AG10803 (cell line): ENCODE results near the gene METTL2B.
"Not testable (repeated sequence)": the region's sequence is repeated elsewhere in the genome, so short reads cannot be mapped to it uniquely, and the experiment has no call there.

Experiments used
- DNase-seq: peaks from one replicate; pipeline ENCODE4 v3.0.0; 2010; ENCODE audit warnings: low read depth
- H3K4me3 ChIP-seq: 2 replicates; pipeline ENCODE4 v1.5.1; 2011; ENCODE audit warnings: mild to moderate bottlenecking, low read length, control low read depth
- TF ChIP-seq, protein P1 (sequence below): conservative IDR thresholded peaks from 2 replicates; pipeline ENCODE4 v1.5.1; 2011; ENCODE audit warnings: mild to moderate bottlenecking, low read length, control low read depth, inconsistent platforms

Gene METTL2B

GRCh38 chr7:128532956-128533355 is 56.4 kb downstream of the METTL2B start:
- peak overlapping the region; percentile 44 for H3K4me3 ChIP-seq
- DNase-seq: not testable (repeated sequence)

DNA sequence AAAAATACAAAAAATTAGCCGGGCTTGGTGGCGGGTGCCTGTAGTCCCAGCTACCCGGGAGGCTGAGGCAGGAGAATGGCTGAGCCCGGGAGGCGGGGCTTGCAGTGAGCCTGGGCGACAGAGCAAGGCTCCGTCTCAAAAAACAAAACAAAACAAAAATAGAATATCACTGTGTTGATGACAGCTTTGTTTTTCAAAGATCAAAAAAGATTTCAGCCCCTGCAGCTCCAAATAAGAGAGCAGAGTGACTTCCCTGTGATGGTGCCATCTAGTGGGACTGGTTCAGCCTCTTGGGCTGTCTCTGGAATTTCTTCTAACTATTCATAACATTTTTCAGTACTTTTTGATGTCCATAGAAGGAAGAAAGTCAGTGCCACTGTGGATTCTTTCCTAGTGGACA is 60.9 kb downstream of the METTL2B start:
- TF ChIP-seq, protein P1, sequence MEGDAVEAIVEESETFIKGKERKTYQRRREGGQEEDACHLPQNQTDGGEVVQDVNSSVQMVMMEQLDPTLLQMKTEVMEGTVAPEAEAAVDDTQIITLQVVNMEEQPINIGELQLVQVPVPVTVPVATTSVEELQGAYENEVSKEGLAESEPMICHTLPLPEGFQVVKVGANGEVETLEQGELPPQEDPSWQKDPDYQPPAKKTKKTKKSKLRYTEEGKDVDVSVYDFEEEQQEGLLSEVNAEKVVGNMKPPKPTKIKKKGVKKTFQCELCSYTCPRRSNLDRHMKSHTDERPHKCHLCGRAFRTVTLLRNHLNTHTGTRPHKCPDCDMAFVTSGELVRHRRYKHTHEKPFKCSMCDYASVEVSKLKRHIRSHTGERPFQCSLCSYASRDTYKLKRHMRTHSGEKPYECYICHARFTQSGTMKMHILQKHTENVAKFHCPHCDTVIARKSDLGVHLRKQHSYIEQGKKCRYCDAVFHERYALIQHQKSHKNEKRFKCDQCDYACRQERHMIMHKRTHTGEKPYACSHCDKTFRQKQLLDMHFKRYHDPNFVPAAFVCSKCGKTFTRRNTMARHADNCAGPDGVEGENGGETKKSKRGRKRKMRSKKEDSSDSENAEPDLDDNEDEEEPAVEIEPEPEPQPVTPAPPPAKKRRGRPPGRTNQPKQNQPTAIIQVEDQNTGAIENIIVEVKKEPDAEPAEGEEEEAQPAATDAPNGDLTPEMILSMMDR: peak; percentile 44

DNA sequence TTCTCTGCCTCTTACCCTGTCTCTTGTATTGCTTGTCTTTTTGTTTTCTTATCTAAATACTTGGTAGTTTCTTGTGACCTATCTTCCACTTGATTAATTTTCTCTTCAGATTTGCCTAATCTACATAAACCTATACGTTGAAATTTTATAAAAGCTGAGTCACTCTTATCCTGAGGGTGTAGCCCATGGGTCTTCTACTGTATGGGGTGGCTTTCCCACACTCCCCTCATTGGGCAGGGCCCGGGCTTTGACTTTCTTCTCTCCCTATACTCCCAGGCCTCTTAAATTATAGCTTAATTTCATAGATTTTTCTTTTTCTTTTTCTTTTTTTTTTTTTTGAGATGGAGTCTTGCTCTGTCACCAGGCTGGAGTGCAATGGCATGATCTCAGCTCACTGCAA is 66.0 kb downstream of the METTL2B start:
- not testable (repeated sequence) for DNase-seq

More for the DNA sequence above, 60.9 kb downstream of the METTL2B start:
- DNase-seq: peak; percentile 41
- H3K4me3 ChIP-seq: not testable (repeated sequence)

DNA sequence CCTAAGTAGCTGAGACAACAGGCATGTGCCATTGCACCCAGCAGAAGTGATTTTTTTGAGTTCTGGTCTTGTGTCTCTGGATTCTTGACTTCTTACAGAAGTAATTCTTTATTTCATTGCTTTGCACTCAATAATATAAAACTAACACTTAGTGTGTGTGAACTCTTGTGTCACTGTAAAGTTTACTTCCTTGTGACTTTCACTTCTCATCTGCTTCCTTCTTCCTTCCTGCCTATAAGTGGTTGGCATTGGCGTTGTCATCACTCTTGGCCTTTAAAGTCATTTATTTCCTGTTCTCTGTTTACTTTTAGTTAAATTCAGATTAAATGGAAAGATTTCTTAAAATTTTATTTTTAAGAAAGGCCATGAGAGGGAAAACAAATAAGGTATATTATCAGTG is 66.8 kb downstream of the METTL2B start:
- H3K4me3 ChIP-seq, DNase-seq: not testable (repeated sequence)

More for the DNA sequence above, 66.0 kb downstream of the METTL2B start:
- not testable (repeated sequence) for H3K4me3 ChIP-seq

DNA sequence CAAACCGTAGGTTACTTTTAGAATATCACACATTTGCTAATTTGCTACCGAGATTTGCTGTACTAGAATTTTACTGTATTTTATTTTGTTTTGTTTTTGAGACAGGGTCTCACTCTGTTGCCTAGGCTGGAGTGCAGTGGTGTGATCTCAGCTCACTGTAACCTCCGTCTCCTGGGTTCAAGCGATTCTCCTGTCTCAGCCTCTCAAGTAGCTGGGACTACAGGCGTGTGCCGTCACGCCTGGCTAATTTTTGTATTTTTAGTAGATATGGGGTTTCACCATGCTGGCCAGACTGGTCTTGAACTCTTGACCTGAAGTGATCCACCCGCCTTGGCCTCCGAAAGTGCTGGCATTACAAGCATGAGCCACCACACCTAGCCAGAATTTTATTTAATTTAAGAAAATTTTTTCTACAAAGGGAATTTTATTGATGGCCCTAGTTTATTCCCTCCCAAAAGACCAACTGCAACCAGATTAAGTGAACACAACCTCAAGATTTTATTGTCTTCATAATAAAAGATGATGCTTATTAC is 69.8 kb downstream of the METTL2B start:
- not testable (repeated sequence) for DNase-seq, H3K4me3 ChIP-seq

- no peak for DNase-seq
- H3K4me3 ChIP-seq: no peak overlapping the region
- TF ChIP-seq, protein P1: no peak
Observed at GRCh38 chr7:128550920-128551319, 74.4 kb downstream of the METTL2B start.

GRCh38 chr7:128554394-128554793 is 77.8 kb downstream of the METTL2B start:
- not testable (repeated sequence) for DNase-seq, H3K4me3 ChIP-seq
